HG02885 (cell line): Measurements from ENCODE around the gene ATP2B2.
A peak's percentile ranks its signal among the peaks of the same experiment; 100 is the strongest.
"Not testable (repeated sequence)": the region's sequence is repeated elsewhere in the genome, so short reads cannot be mapped to it uniquely, and the experiment has no call there.

ENCODE experiments used
- ATAC-seq: cut with Tn5 transposase; IDR thresholded peaks from one replicate; pipeline ENCODE4 v1.9.1; 2021; ENCODE audit warnings: mild to moderate bottlenecking; ENCODE audit not compliant: unreplicated experiment, poor library complexity

Gene ATP2B2

DNA sequence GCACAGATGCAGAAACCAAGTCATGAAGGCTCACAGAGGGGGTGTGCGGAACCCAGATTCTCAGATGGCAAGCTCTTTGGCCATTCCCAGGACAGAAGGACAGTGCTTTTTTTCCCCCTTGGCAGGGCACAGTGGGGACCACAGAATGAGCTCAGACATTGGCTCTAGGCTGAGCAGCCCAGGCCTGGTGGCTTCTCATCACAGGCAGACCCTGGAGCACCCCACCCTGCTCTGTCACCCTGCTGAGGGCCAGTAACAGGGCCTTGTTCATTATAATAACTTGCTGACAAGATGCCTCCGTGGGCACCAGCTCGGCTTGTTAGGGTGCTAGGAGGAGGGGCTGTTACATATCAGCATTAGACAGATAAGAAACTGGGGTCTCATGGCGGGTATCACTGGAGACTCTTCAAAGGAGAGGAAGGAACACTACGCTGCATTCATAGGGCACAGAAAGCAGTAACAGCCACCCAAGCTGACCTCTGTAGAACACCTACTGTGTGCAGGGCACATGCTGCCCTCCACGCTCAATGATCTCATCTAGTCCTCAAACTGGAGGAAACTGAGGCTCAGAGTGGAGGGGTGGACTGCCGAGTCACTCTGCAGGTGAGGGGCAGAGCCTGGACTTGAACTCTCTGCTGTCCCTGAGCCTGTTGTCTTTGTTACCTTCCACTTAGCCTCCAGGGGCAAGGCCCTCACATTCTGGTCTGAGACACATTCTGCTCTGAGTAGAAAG, 114.6 kb downstream of the ATP2B2 start:
- ATAC-seq: no peak

DNA sequence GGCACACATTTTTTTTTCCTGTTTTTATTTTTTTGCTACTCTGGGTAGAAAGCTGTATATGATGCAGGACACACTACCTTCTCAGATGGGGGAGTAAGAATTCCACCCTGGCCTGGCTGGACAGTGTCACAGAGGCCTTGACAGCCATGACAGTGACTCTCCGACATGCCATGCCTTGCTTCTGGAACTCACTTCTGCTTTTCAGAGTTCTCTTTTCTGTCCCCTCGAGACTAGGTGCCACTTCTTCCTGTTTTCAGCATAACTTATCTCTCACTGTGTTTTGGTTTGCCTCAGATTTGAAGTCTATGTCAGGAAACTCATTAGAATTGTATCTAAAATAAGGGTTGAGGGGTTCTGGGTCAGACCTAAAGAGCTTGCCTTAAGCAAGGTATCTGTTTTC, 115.4 kb downstream of the ATP2B2 start:
- ATAC-seq: peak; percentile 86

- no peak for ATAC-seq
Observed at GRCh38 chr3:10389339-10389738, 116.0 kb downstream of the ATP2B2 start.

DNA sequence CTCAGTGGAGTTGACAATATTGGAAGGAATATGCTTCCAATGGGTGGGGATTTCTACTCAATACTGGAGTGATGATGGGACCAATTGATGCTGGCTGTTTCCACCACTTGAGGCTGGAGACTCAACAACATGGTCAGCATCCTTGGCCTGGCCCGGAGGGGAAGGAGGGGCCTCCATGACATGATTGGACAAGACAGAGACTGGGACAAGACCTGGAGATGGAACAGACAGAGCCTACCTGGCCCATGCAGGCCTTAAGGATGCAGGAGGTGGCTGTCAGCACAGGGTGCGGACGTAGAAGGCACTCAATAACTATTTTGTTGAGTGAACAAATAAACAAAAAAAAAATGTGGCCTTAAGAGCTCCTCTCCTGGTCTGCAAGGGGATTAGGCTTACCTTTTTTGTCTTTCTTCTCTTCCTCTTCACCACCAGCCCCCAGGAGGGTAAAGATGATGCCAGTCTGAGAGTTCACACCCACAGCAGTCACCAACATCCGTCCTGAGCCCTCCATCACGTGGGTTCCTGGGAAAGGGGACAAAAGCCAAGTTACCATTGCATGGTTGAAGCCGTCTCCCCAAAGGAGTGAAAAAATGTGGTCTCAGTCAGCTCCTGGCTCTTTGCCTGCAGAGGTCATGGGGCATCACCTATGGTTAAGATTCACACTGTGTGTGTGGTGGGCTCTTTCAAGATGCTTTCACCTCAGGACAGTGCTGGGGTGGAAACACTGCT, 117.3 kb downstream of the ATP2B2 start:
- no peak for ATAC-seq

- ATAC-seq: no peak
Observed at GRCh38 chr3:10386121-10386520, 119.3 kb downstream of the ATP2B2 start.

- no peak for ATAC-seq
Observed at GRCh38 chr3:10384541-10385360, 120.6 kb downstream of the ATP2B2 start.

DNA sequence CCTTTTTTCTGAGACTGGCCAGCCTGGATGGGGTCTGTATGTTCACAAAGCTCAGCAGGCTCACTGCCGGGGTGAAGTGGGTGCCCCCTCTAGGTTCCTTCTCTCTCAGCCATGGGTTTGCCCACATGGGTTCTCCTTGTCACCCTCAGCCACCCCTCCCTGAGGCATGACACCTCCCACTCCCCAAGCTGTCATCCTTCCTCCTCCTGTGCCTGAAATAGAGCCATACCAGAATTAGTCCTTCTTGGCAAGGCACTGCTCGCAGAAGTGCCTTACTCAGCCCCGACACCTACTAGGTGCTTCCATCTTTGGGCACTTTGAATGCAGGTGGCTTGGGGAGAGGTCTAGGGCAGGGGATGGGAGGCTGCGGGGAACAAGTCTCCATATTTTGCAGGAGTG, 121.5 kb downstream of the ATP2B2 start:
- no peak for ATAC-seq

GRCh38 chr3:10382892-10383849, 122.2 kb downstream of the ATP2B2 start:
- no peak for ATAC-seq

DNA sequence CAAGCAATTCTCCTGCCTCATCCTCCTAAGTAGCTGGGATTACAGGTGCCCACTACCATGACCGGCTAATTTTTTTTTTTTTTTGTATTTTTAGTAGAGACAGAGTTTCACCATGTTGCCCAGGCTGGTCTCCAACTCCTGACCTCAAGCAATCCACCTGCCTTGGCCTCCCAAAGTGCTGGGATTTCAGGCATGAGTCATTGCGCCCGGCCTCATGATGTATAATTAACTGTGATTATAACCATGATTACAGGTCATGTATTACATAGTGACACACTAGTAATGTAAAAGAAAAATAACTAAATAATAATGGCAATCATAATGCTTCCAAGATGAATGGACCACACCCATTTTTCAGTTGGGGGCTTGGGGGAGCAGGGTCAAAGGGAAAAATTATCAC, 122.9 kb downstream of the ATP2B2 start:
- ATAC-seq: not testable (repeated sequence)

DNA sequence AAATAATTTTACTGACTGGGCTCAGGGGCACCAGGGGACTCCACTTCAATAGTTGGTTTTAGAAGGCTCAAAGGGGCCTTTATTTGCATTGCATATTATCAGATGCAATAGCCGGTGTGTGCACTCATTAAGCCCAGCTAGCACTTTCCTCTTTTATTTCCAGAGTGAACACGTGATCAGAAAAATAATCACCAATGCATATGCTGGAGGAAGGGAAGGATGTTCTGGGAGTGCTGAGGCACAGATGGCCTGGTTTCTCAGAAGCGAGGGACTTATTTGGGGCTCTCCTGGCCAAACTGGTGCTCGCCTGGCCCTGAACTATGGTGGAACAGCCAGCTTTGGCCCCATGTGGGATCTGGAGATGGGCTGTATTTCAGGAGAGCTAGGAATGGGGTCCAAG, 124.0 kb downstream of the ATP2B2 start:
- no peak for ATAC-seq

GRCh38 chr3:10380906-10381305, 124.5 kb downstream of the ATP2B2 start:
- ATAC-seq: no peak

- no peak for ATAC-seq
Observed at GRCh38 chr3:10379961-10380360, 125.4 kb downstream of the ATP2B2 start.

- no peak for ATAC-seq
Observed at GRCh38 chr3:10379161-10379560, 126.2 kb downstream of the ATP2B2 start.

GRCh38 chr3:10378742-10379141, 126.6 kb downstream of the ATP2B2 start:
- ATAC-seq: no peak

GRCh38 chr3:10378246-10378645, 127.1 kb downstream of the ATP2B2 start:
- no peak for ATAC-seq

DNA sequence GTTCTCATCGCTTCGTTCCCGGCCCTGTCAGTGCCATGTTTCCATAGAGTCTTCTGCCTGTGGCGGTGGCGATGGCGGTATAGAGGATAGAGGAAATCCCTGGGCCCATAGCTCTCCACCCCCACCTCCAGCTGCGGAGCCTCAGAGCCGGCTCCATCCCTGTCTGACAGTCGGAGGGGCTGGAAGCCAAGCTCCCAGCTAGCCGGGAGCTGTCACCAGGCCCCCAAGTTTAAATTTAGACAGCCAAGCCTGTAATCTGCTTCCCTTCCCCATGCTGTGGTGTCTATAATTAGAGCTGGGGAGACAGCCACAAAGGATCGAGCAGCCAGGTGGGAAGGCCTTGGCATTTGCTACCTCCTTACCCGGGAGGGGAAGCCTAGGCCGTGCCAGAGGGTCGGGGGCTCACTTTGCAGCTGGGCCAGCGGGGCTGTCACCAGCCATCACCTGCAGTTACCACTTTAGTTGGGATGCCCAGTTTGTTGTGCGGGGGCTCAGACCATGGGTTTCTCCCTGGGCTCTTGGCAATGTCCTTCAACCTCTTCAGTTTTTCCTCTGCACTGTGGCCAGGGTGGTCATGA, 128.1 kb downstream of the ATP2B2 start:
- no peak for ATAC-seq

GRCh38 chr3:10376353-10376752, 129.0 kb downstream of the ATP2B2 start:
- ATAC-seq: no peak

- no peak for ATAC-seq
Observed at GRCh38 chr3:10375296-10376053, 129.9 kb downstream of the ATP2B2 start.

- ATAC-seq: no peak
Observed at GRCh38 chr3:10374311-10374710, 131.1 kb downstream of the ATP2B2 start.
